ENCODE results near the gene B4GALT6. TPM values are rescaled to one million over a fixed set of nuclear protein-coding genes. Genes with fewer than 3 reads are reported as not detected.

B4GALT6 gene
- total and polyA plus RNA-seq, 2 of the 13 experiments (the other 11 are each of a cell fraction or from before 2014, with no cell fraction given): 1.9 to 3.3 TPM

DNA sequence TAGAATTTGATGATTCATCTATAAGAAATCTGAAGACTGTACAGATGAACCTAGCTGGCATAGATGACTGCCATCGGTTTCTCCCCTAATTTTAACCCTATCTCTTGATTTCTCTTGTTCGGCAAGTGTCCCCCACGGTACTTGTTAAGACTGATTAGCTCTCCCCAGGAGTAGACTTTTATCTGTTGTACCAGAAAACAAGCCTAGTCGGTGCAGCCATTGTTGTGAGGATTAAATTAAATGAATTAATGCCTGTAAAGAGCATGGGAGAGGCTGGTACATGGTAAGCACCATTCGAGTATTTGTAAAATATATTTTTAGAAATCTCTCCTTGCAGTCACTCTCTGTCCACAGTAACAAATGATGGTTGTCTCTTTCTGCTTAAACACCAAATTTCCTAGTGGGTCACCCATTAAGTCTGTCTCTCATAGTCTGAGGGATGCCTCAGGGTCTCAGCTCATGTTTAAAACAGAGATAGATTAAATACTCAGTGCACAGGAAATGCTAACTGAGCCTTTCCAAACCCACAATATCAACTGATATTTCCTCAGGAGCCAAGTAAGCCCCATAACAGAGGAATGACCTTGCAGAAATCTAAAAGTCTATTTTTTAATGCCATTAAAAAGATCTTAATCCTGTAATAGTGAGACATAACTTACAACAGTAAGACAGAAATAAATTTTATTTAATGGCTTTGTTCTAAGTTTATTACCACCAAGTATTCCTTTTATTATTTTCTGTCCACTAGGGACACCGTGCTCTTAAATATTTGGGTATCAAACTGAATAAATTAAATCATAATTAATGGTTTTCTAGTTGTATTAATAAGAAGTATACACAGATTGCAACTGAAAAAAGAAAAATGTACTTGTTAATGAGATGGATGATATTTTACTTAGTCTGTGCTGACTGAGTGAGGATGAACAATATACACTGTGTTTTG is 2.9 kb upstream of the B4GALT6 start:
- Histone ChIP-seq H3K4me3 (replicated peaks in 1 of 3; ENCODE audit: insufficient read depth in 1 of 3, low read depth in 2 of 3, low read length in 3 of 3) (no peak overlapping the region), H3K27ac (ENCODE audit: extremely low read length, insufficient read depth, low read length) (no peak overlapping the region), H4K20me1 (ENCODE audit: insufficient read depth, low read length) (no peaks in the 10 kb centered on the region), H3K9ac (ENCODE audit: insufficient read depth, low read depth, low read length) (no peak overlapping the region), H3K36me3 (replicated peaks in 1 of 2; ENCODE audit: control insufficient read depth in 1 of 2, insufficient read depth in 2 of 2, low read length in 2 of 2) (no peaks in the 10 kb centered on the region), H3K79me2 (ENCODE audit: insufficient read depth, low read length) (no peaks in the 10 kb centered on the region), H3K4me2 (ENCODE audit: low read depth, low read length) (no peak overlapping the region), H3K4me1 (ENCODE audit: insufficient read depth, low read length) (peaks cover 33% of the 10 kb centered on the region), H2AFZ (ENCODE audit: low read length) (no peak overlapping the region), H3K27me3 (ENCODE audit: control insufficient read depth in 1 of 2, insufficient read depth in 2 of 2, low read length in 2 of 2) (0 out of 5 replicates have a peak, but pooled peaks cover 1 to 3% of the 10 kb centered on the region in 2 experiments), H3K9me3 (ENCODE audit: low read length) (no peaks in the 10 kb centered on the region)
- no peak for DNase-seq (ENCODE audit: low spot score)
- intact Hi-C loops (cut with micrococcal nuclease; ENCODE audit: unreplicated experiment) (loop anchor here (10.0 kb wide), 1 partner anchor 92 kb away; the partner anchor contains the start of gene TTR), in situ Hi-C loops (cut with HindIII; ENCODE audit: extremely low pct_ligation_motif_present, low pct_unique_long_range_greater_than_20kb) (no loop called here)
- BruUV-seq (replicated peaks): no TSS peak
- TF ChIP-seq RARG (CRISPR knock-in tag; IDR thresholded peaks at IDR 0.05; ENCODE audit: low read depth) (no peak), PHF21A (CRISPR knock-in tag; IDR thresholded peaks at IDR 0.05) (no peak), ZNF501 (CRISPR knock-in tag; IDR thresholded peaks at IDR 0.05) (no peak), SRY (CRISPR knock-in tag; IDR thresholded peaks at IDR 0.05) (no peak), THYN1 (CRISPR knock-in tag; IDR thresholded peaks at IDR 0.05; ENCODE audit: borderline replicate concordance, low read depth) (no peak), PRMT3 (CRISPR knock-in tag; IDR thresholded peaks at IDR 0.05; ENCODE audit: borderline replicate concordance, low read depth) (no peak), ZNF878 (CRISPR knock-in tag; IDR thresholded peaks at IDR 0.05) (no peak), ZFAT (CRISPR knock-in tag; conservative IDR thresholded peaks at IDR 0.05) (no peak), TBL1XR1 (IDR thresholded peaks at IDR 0.05; ENCODE audit: borderline replicate concordance, low read length, partially characterized antibody) (no peak), ZNF768 (CRISPR knock-in tag; IDR thresholded peaks at IDR 0.05) (no peak), RBFOX2 (IDR thresholded peaks at IDR 0.05; ENCODE audit: low read depth, low read length) (no peak)
- TF ChIP-seq, protein P1, sequence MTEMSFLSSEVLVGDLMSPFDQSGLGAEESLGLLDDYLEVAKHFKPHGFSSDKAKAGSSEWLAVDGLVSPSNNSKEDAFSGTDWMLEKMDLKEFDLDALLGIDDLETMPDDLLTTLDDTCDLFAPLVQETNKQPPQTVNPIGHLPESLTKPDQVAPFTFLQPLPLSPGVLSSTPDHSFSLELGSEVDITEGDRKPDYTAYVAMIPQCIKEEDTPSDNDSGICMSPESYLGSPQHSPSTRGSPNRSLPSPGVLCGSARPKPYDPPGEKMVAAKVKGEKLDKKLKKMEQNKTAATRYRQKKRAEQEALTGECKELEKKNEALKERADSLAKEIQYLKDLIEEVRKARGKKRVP (CRISPR knock-in tag; IDR thresholded peaks at IDR 0.05): no peak
- TF ChIP-seq, protein P2, sequence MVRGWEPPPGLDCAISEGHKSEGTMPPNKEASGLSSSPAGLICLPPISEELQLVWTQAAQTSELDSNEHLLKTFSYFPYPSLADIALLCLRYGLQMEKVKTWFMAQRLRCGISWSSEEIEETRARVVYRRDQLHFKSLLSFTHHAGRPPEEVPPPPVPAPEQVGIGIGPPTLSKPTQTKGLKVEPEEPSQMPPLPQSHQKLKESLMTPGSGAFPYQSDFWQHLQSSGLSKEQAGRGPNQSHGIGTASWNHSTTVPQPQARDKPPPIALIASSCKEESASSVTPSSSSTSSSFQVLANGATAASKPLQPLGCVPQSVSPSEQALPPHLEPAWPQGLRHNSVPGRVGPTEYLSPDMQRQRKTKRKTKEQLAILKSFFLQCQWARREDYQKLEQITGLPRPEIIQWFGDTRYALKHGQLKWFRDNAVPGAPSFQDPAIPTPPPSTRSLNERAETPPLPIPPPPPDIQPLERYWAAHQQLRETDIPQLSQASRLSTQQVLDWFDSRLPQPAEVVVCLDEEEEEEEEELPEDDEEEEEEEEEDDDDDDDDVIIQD (CRISPR knock-in tag; IDR thresholded peaks at IDR 0.05; ENCODE audit: low read depth): no peak
- ChIA-PET POLR2A (no interaction called here), CTCF (ENCODE audit: low intra/inter-chr PET ratio, low total read pairs) (no interaction called here)
- no peak for FAIRE-seq
- WGBS (ENCODE audit: low lambda C conversion rate): 80% methylated on average over 6 of the region's 6 CpGs
- no peak for ATAC-seq

Measured in HepG2 (cell line).